ENCODE data around the gene MRM1.

Gene MRM1

GRCh38 chr17:36593656-36594316, 7.6 kb upstream of the MRM1 start:
- no peak for DNase-seq (ENCODE audit: low read depth)
- no peak overlapping the region for H3K4me3 ChIP-seq (ENCODE audit: low read depth, low read length)
- no peak for TF ChIP-seq CTCF (IDR thresholded peaks at IDR 0.05; ENCODE audit: low read depth, low read length, missing control alignments)

GRCh38 chr17:36594626-36595401, 6.6 kb upstream of the MRM1 start:
- TF ChIP-seq CTCF (IDR thresholded peaks at IDR 0.05; ENCODE audit: low read depth, low read length, missing control alignments): no peak
- H3K4me3 ChIP-seq (ENCODE audit: low read depth, low read length): no peak overlapping the region

GRCh38 chr17:36597226-36597625, 4.2 kb upstream of the MRM1 start:
- no peak for DNase-seq (ENCODE audit: low read depth)
- TF ChIP-seq CTCF (IDR thresholded peaks at IDR 0.05; ENCODE audit: low read depth, low read length, missing control alignments): no peak
- H3K4me3 ChIP-seq (ENCODE audit: low read depth, low read length): no peak overlapping the region

More at GRCh38 chr17:36594626-36595401, 6.6 kb upstream of the MRM1 start:
- DNase-seq (ENCODE audit: low read depth): no peak

- TF ChIP-seq CTCF (IDR thresholded peaks at IDR 0.05; ENCODE audit: low read depth, low read length, missing control alignments): no peak
- no peak overlapping the region for H3K4me3 ChIP-seq (ENCODE audit: low read depth, low read length)
- DNase-seq (ENCODE audit: low read depth): no peak
These were observed 3.3 kb upstream of the MRM1 start for GRCh38 chr17:36597866-36598777.

GRCh38 chr17:36598951-36599401, 2.4 kb upstream of the MRM1 start:
- H3K4me3 ChIP-seq (ENCODE audit: low read depth, low read length): no peak overlapping the region
- no peak for TF ChIP-seq CTCF (IDR thresholded peaks at IDR 0.05; ENCODE audit: low read depth, low read length, missing control alignments)
- no peak for DNase-seq (ENCODE audit: low read depth)

- no peak for TF ChIP-seq CTCF (IDR thresholded peaks at IDR 0.05; ENCODE audit: low read depth, low read length, missing control alignments)
- DNase-seq (ENCODE audit: low read depth): no peak
- no peak overlapping the region for H3K4me3 ChIP-seq (ENCODE audit: low read depth, low read length)
These were observed 1.7 kb upstream of the MRM1 start for GRCh38 chr17:36599546-36600250.

All from GM12864 (cell line).